ENCODE results near the gene CDC42SE2. TPM values are rescaled to one million over a fixed set of nuclear protein-coding genes. Genes with fewer than 3 reads are reported as not detected.

CDC42SE2 gene
- total RNA-seq, 1 donor from 2014 or later = 41.2 TPM

- Histone ChIP-seq H3K27me3 (ENCODE audit: control insufficient read depth, insufficient read depth, low read length) (no peaks in the 10 kb centered on the region), H3K4me3 (ENCODE audit: low read depth, low read length) (no peak overlapping the region), H3K36me3 (ENCODE audit: control insufficient read depth, insufficient read depth, low read length) (no peaks in the 10 kb centered on the region)
- no peak for TF ChIP-seq CTCF (IDR thresholded peaks at IDR 0.05; ENCODE audit: insufficient read depth, low read length, poor library complexity, severe bottlenecking)
- DNase-seq (ENCODE audit: low read depth) = no peak
Observed at GRCh38 chr5:131369558-131369957, 105.7 kb downstream of the CDC42SE2 start.

GRCh38 chr5:131371835-131372234, 108.0 kb downstream of the CDC42SE2 start:
- no peak for TF ChIP-seq CTCF (IDR thresholded peaks at IDR 0.05; ENCODE audit: insufficient read depth, low read length, poor library complexity, severe bottlenecking)
- Histone ChIP-seq H3K27me3 (ENCODE audit: control insufficient read depth, insufficient read depth, low read length) (no peaks in the 10 kb centered on the region), H3K36me3 (ENCODE audit: control insufficient read depth, insufficient read depth, low read length) (no peaks in the 10 kb centered on the region), H3K4me3 (ENCODE audit: low read depth, low read length) (no peak overlapping the region)
- no peak for DNase-seq (ENCODE audit: low read depth)

GRCh38 chr5:131373265-131373664, 109.4 kb downstream of the CDC42SE2 start:
- Histone ChIP-seq H3K4me3 (ENCODE audit: low read depth, low read length) (no peak overlapping the region), H3K36me3 (ENCODE audit: control insufficient read depth, insufficient read depth, low read length) (no peaks in the 10 kb centered on the region), H3K27me3 (ENCODE audit: control insufficient read depth, insufficient read depth, low read length) (no peaks in the 10 kb centered on the region)
- no peak for DNase-seq (ENCODE audit: low read depth)
- TF ChIP-seq CTCF (IDR thresholded peaks at IDR 0.05; ENCODE audit: insufficient read depth, low read length, poor library complexity, severe bottlenecking) = no peak

GRCh38 chr5:131375351-131375750, 111.5 kb downstream of the CDC42SE2 start:
- DNase-seq (ENCODE audit: low read depth) = no peak
- Histone ChIP-seq H3K36me3 (ENCODE audit: control insufficient read depth, insufficient read depth, low read length) (no peaks in the 10 kb centered on the region), H3K4me3 (ENCODE audit: low read depth, low read length) (no peak overlapping the region), H3K27me3 (ENCODE audit: control insufficient read depth, insufficient read depth, low read length) (no peaks in the 10 kb centered on the region)
- TF ChIP-seq CTCF (IDR thresholded peaks at IDR 0.05; ENCODE audit: insufficient read depth, low read length, poor library complexity, severe bottlenecking) = no peak

GRCh38 chr5:131377346-131377745, 113.5 kb downstream of the CDC42SE2 start:
- TF ChIP-seq CTCF (IDR thresholded peaks at IDR 0.05; ENCODE audit: insufficient read depth, low read length, poor library complexity, severe bottlenecking) = no peak
- no peaks in the 10 kb centered on the region for H3K36me3 ChIP-seq (ENCODE audit: control insufficient read depth, insufficient read depth, low read length)
- no peak for DNase-seq (ENCODE audit: low read depth)
- H3K27me3 ChIP-seq (ENCODE audit: control insufficient read depth, insufficient read depth, low read length) = no peaks in the 10 kb centered on the region
- H3K4me3 ChIP-seq (ENCODE audit: low read depth, low read length) = no peak overlapping the region

- TF ChIP-seq CTCF (IDR thresholded peaks at IDR 0.05; ENCODE audit: insufficient read depth, low read length, poor library complexity, severe bottlenecking) = no peak
- no peak for DNase-seq (ENCODE audit: low read depth)
- no peaks in the 10 kb centered on the region for H3K36me3 ChIP-seq (ENCODE audit: control insufficient read depth, insufficient read depth, low read length)
Observed at GRCh38 chr5:131377785-131378325, 114.0 kb downstream of the CDC42SE2 start.

More at GRCh38 chr5:131377785-131378325, 114.0 kb downstream of the CDC42SE2 start:
- Histone ChIP-seq H3K4me3 (ENCODE audit: low read depth, low read length) (no peak overlapping the region), H3K27me3 (ENCODE audit: control insufficient read depth, insufficient read depth, low read length) (no peaks in the 10 kb centered on the region)

Data from kidney epithelial cell (primary cell).